CD4-positive, alpha-beta T cell treated with Interleukin-21 for 1 hour (primary cell): ENCODE measurements around the gene TBC1D16.

Experiments
- DNase-seq: peaks from one replicate; pipeline ENCODE4 v3.0.0-alpha.2; 2020

The TBC1D16 gene, protein sequence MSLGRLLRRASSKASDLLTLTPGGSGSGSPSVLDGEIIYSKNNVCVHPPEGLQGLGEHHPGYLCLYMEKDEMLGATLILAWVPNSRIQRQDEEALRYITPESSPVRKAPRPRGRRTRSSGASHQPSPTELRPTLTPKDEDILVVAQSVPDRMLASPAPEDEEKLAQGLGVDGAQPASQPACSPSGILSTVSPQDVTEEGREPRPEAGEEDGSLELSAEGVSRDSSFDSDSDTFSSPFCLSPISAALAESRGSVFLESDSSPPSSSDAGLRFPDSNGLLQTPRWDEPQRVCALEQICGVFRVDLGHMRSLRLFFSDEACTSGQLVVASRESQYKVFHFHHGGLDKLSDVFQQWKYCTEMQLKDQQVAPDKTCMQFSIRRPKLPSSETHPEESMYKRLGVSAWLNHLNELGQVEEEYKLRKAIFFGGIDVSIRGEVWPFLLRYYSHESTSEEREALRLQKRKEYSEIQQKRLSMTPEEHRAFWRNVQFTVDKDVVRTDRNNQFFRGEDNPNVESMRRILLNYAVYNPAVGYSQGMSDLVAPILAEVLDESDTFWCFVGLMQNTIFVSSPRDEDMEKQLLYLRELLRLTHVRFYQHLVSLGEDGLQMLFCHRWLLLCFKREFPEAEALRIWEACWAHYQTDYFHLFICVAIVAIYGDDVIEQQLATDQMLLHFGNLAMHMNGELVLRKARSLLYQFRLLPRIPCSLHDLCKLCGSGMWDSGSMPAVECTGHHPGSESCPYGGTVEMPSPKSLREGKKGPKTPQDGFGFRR

DNA sequence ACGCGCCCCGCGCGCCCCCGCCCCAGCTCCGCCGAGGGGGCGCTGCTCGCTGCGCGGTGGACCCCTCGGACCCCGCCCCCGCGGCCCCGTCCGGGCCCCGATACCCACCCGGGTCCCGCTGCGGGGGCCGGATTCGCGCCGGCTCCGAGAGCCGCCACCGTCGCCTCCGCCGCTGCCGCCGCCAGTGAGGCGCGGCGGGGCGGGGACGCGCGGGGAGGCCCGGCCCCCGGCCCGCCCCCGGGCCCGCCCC is at the start of gene TBC1D16:
TSS of gene TBC1D16 (minus strand) at position 186 of the 250 bp plus-strand sequence. CDS start 22,325 bp downstream, outside the sequence.
- no peak for DNase-seq

DNA sequence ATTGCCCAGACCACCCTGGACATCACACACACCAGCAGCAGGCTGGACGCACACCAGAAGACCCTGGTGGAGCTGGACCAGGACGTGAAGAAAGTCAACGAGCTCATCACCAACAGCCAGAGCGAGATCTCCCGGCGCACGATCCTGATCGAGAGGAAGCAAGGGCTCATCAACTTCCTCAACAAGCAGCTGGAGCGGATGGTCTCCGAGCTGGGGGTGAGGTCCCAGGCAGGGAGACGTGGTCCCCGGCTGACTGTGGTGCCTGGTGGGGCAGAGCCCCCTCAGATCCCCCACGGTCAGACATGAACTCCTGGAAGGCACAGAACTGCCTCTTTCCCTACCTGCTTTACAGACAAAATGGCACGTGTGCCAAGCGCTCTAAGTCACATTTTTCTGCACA is 49.1 kb upstream of the TBC1D16 start:
- DNase-seq: no peak

DNA sequence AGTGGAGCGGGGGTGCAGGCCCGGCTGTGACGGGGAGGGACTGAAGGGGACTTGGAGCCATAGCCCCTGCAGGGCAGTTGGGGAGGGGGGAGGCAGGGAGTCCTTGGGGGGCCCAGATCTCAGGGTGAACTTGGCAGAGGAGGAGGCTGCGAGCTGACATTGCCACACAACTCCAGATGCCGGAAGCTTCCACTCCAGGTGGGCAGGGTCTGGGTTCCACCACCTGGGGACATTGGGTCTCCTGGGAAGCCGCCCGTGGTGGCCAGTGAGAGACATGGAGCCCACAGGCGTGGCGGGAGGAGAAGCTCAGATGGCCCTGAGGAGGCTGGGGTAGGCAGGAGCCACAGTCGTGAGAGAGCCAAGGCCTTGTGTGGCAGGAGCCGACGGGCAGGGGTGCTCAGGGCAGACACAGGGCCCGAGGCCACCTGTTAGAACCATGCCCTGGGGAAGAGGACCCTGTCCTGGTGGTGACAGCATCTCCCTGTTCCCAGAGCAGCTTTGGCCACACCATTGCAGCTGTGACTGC is 47.5 kb upstream of the TBC1D16 start:
- no peak for DNase-seq

DNA sequence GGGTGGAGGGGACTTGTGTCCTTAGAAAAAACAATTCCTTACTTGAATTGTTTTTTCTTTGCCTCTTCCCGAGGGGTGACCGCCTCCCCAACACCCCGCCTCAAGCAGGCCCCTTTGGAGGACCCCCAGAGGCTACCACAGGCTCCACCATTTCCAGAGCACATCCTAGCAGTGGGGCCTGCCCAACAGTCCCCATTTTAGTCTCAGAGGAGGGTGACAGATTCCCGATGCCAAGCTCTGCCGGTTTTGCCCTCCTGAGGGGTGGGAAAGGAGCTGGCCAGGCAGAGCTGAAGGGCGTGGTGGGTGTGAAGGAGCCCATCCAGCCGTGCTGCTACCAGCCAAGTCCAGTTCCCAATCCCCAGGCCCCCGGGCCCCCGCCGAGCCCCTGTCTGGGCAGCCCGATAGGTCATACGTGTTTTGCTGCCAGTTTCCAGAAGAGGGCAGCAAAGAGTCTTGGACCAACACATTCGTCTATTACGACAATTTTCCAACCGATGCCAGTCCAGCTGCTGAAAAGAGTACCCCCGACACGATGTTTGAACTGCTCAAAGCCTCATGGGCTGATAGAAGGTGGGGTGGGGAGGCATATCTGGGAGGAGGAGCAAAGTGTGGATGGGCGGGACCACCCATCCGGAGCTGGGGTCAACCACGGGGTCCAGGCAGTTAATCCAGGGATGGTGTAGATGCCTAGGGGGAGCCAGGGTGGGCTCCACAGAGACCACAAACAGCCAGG is 46.9 kb upstream of the TBC1D16 start:
- peak; percentile 66 for DNase-seq

DNA sequence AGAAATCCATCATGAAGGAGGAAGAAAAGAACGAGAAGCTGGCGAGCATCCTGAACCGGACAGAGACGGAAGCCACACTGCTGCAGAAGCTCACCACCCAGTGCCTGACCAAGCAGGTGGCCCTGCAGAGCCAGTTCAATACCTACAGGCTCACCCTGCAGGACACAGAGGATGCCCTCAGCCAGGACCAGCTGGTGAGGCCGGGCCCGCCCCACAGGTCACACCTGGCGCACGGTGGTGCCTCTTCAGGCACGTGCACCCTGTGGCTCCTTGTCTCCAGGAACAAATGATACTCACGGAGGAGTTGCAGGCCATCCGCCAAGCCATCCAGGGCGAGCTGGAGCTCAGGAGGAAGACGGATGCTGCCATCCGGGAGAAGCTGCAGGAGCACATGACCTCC is 45.9 kb upstream of the TBC1D16 start:
- no peak for DNase-seq

DNA sequence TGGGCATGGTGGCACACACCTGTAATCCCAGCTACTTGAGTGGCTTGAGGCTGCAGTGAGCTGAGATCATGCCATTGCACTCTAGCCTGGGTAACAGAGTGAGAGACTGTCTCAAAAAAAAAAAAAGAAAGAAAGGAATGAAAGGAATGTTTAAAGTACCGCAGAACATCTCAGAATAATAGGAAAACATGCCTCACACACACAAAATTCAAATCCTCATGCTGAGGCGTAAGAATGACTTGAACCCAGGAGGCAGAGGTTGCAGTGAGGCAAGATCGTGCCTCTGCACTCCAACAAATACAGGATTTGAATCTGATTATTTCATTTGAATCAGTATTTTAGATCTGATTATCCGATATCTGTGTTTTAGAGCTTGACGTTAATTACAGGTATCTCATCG is 44.4 kb upstream of the TBC1D16 start:
- no peak for DNase-seq

DNA sequence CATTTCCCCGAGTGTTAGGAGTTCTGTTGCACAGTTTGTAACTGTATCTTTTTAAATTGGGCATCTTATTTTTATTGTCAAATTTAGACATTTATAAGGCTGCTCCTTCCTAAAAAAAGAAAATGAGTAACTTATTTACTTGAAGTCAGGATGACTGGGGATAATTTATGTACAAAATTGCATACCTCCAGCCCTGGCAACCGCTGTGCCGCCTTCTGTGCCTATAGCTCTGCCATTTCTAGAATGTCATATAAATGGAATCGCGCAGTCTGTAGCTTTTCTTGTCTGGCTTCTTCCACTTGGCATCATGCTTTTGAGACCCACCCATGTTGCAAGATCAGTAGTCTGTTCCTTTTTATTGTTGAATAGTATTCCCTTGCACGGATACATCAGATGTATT is 36.7 kb upstream of the TBC1D16 start:
- no peak for DNase-seq

DNA sequence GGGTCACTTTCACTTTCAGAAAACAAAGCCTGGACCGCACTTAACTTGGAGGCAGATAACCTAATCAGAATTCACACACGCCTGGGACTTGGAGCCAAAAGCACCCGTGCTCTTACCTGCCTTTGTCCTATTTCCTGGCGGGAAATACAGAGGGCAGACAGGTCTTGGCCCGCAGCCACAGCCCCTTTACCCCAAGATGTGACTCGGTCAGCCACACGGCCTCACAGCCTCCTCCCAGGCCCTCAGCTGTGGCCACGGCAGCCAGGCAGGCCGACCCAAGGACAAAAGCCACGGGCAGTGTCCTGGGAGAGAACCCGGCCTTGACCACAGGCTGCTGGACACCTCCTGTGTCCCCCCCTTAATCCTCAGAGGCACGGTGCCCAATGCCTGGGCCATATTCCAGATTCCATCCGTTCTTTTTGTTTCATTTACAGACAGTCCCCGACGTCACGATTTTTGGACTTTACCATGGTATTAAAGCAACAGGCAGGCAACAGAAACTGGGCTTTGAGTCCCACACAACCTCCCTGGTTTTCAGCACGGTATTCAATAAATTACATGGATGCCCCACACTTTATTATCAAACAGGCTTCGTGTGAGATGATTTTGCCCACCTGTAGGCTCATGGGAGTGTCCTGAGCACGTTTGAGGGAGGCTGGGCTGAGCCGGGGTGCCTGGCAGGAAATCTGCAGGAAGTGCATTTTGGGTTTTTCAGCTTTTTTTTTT is 35.6 kb upstream of the TBC1D16 start:
- DNase-seq: no peak

DNA sequence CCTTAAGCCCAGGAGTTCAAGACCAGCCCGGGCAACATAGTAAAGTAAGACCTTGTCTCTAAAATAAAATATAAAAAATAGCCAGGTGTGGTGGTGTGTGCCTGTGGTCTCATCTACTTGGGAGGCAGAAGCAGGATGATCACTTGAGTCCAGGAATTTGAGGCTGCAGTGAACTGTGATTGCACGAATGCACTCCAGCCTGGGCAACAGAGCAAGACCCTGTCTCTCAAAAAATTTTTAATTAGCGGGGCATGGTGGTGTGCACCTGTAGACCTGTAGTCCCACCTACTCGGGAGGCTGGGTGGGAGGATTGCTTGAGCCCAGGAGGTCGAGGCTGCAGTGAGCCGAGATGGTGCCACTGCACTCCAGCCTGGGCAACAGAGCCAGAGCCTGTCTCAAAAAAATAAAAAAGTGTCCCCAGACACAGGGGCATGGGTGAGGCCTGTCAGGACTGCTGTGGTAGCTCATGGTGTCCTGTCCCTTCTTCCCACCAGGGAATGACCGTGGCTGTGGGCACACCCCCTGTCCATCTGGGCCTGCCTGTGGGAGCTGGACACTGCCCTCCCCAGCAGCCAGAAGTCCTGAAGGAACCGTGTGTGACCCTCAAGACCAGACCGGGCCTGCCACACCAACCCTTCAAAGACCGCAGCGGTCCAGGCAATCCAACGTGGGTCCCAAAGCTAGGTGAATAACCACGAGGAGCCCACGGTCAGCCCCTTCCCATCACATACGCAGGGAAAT is 34.9 kb upstream of the TBC1D16 start:
- no peak for DNase-seq

DNA sequence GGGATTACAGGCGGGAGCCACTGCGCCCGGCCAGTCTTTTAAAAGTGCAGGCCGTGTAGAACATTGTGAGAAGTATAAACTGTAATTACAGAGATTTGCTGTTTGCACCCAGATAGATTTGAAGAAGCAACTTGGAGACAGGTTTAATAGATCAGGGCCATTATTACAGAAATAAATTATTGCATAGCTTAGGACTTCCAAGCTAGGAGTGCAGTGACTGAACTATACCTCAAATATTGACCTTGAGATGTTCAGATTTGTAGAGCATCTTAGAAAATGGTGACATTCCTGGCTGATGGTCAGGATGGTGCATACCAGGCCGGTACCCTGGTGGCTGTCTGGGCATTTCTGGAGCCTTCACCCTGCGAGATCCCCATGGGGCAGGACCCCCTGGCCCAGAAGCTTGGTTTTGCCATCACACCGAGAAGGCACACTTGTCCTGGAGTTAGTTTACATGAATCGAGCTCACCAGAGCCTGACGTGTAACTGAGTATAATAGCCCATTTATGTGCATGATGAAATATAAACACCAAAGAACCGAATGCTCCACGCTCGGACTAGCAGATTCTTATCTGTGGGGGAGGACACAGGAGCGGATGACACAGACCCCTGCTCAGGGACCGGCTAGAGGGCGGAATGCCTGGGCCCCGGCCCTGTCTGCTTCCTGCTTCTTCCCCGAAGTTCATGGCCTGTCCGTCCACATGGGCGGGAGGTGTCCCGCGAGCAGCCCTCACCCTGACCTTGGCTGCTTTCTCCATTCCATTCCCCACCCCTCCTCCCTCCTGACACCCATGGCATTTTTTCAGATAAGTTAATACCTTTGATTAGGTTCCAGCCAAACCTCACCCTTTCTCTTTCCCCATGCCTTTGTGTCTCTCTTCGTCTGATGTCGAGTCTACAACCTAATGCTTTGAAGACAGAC is 32.9 kb upstream of the TBC1D16 start:
- DNase-seq: no peak

DNA sequence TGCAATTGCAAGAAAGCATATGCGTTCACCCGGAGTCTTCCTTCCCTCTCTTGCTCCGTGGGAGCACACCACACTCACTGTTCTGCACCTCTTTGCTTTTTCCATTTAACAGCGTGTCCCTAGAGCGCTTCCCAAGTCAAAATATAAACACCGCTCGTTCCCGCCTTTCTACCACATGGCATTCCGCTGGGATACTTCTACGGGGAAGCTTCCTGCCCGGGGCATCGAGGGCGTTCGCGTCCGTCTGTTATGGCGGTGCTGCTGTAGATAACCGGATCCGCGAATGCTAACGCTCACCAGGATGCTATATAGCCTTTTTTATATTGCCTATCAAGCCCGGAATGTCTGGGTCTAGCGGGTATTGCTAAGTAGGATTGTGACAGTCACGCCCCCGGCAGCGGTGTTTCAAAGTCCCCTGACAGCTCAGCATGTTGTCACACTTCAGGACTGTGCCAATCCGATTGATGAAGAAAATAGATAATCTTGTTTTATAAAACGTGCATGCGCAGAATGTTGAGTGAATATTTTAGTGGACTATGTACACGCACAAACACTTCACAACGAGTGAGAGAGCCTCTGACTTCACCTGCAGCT is 31.8 kb upstream of the TBC1D16 start:
- no peak for DNase-seq

DNA sequence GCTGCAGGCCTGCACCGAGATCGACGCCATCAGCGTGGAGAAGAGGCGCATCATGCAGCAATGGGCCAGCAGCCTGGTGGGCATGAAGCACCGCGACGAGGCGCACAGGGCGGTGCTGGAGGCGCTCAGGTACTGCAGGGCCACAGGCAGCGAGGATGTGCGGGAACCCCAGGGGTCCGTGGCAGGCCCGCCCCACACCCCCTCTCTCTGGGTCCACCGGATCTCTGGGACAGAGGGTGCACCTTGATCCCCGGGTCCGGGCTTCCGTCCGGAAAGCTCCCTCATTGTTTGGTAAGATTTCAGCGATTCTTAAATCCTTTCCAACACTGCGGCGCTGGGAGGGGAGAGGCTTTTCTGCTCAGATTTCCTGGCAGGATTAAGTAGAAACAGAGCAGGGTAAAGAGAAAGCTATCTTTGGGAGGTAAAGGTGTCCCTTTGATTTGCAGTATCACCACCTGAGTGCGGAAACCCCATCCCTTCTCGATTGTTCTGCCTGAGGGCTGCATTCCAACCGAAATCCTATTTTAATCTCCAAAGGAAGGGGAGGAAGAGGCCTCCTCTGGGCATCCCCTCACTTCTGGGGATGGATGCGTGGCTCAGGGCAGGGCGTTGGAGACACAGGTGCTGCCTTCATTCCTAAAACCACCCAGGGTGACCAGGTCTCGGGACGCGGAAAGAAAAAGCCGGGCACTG is 30.0 kb upstream of the TBC1D16 start:
- no peak for DNase-seq

DNA sequence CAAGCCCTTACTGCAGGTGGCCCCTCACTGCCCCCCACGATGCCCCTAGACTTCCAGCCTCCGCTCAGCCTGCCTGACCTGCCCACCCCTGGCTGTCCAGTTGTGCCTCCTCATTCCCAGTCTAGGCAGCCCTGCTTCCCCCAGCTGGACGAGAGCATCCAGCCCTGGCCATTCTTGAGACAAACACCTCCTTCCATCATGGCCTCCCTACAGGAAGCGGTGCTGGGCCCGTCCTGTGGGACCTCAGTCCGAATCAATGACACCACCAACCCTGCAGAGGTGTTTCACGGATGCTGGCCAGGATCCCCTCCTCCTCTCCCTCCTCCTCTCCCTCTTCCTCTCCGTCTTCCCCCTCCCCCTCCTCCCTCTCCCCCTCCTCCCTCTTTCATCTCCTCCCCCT is 29.0 kb upstream of the TBC1D16 start:
- DNase-seq: no peak

DNA sequence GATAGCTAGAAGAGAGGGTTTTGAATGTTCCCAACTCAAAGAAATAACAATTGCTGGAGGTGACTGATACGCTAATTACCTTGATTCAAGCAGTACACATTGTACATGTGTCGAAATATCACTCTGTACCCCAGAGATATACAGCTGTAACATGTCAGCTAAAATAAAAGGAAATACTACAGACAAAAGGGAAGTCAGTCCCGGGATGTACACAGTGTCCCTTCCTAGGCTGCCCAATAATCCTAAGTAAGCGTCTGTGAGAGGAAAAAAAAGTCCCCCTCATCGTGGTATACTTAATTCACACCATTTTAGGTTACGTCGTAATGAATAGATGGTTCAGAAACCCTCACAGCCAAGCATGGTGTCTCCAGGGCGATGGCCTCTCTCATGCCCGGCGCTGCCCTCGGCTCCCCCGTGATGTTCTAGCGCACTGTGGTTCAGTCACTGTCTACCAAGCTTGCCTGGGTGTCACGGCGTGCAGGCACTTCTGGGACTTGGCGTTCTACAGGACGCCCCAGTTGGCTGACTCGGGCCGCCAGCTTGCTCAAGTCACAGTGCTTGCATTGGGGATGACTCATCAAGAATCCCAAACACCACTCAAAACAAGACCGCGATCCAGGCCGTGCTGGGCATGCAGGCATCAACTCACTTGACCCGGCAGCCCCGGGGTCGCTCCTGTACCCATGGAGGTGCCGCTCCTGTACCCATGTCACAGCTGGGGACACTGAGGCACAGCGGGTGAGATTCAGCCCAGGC is 28.3 kb upstream of the TBC1D16 start:
- no peak for DNase-seq

DNA sequence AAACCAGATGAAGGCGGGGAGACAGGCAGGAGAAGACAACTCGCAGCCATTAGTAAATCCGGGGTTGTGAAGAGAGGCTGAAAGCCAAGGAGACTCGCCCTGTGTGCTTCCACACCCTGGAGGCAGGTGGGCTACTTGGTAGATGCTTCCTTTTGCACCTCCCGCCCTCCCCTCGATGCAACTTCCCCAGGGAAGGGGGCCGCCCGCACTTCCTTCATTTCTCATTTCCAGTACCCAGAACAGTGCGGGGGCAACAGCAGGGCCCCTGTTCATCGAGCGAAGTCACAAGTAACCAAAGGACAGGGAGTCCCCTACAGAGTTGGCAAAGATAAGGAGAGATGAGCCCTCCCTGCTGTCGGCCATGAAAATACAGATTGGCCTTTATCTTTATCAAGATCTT is 25.7 kb upstream of the TBC1D16 start:
- DNase-seq: no peak

DNA sequence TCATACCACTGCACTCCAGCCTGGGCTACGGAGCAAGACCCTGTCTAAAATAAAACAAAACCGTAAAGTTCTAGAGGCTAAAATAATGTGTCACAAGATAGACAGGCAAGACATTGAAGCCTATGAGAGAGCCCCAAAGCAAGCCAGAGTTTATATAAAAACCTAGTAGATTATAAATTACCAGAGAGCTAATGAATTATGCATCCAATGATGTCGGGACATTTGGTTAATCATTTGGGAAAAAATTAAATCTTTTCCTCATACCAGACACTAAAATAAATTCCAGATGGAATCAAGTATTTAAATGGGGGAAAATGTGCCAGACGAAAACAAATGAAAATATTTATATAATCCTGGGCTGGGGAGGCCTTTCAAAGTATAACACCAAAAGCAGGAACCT is 25.0 kb upstream of the TBC1D16 start:
- DNase-seq: no peak

DNA sequence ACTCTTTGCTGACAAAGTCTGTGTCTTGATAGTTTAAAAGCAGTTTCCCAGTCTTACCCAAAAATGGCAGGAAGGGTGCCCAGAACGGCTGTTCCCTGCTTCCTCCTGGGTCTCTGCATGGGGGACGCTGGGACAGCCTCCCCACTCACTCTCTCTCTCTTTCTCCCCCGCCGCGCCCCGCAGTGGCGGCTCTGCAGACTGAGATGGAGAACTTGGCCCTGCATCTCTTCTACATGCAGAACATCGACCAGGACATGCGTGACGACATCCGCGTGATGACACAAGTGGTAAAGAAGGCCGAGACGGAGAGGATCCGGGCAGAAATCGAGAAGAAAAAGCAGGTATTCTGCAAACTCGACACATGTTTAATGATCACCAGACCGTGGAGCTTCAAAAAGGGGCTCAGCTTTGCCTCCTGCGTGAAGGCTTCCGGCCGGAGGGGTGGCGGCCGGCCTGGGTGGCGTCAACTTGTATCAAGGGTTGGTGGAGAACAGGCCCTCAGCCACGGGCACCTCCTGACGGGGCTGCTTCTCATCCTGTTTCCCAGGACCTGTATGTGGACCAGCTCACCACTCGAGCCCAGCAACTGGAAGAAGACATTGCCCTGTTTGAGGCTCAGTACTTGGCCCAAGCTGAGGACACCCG is 22.8 kb upstream of the TBC1D16 start:
- DNase-seq: no peak

DNA sequence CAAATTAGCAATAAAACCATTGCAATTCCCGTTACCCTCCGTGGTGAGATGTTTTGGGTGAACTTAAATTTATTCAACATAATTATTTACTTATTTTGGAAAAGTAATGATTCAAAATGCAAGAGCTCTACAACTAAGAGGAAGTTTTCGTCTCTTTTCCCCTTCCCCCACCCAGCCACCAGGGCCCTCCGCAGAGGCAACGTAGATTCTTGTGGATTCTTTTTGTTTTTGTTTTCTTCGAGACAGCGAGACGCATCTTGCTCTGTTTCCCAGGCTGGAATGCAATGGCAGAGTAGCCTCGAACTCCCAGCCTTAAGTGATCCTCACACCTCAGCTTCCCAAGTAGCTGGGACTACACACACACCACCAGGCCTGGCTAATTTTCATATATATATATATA is 19.9 kb upstream of the TBC1D16 start:
- DNase-seq: no peak

DNA sequence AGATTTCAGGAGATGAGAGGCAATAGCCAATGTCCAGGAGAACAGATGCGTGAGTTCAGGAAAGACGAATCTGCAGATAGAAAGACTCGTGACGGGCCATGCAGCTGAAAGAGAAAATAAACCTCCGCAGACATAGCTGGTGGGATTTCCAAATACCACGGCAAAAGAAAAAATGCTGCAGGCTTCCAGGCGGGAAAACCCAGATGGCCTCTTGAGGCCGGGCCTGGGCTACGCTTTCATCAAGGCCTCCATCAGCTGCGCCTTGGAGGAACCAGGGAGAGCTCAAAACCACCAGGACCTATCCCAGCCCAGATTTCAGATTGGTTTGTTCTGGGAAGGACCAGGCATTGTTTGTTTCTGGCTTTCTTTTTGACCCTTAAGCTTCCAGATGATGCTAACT is 17.4 kb upstream of the TBC1D16 start:
- no peak for DNase-seq
